Stimulated activated CD8-positive, alpha-beta memory T cell treated with anti-CD3 and anti-CD28 coated beads, Interleukin-15, amount 100 ng/mL, for 1 hour (primary cell): ENCODE results near the gene TAGLN3.
A peak's percentile ranks its signal among the peaks of the same experiment; 100 is the strongest.

ENCODE experiments used
- DNase-seq: peaks from one replicate; pipeline ENCODE4 v3.0.0-alpha.2; 2020; ENCODE audit warnings: low read depth

Gene TAGLN3

DNA sequence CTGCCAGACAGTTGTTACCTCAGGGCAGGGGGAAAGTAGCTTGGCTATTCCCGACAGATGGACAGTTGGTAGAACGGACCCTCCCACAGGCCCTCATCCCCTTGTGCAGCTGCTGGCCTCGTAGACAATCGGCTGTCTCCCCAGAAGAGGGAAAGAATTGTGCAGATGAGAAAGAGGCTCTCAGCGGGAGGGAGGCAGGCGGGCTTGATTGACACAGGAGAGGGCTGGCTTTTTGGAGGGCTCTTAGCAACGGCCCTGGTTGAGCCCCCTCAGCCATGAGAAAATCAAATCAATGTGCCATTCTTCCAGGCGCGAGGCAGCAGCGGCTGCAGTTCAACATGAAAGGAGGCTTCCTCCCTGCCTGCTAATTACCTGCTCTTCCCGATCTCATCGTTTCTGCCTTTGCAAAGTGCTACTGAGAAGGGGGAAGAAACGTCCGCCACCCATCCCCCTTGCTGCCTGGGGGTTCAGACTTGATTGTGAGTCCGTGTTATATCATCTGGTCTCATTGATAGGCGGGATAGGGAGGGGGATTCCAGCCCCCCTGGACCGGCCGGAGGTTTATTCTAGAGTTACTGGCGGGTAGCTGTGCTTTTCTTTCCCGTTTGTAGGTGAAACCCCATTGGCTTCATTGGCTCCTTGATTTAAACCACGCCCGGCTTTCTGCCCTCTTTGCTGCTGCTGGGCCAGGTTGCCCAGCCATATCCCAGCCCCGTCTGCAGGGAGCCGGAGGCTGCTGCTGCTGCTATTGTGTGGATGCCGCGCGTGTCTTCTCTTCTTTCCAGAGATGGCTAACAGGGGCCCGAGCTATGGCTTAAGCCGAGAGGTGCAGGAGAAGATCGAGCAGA, at the start of gene TAGLN3:
TSS of gene TAGLN3 (plus strand) at position 287 of the 848 bp plus-strand sequence. CDS start at position 788, 501 bp downstream.
- no peak for DNase-seq

DNA sequence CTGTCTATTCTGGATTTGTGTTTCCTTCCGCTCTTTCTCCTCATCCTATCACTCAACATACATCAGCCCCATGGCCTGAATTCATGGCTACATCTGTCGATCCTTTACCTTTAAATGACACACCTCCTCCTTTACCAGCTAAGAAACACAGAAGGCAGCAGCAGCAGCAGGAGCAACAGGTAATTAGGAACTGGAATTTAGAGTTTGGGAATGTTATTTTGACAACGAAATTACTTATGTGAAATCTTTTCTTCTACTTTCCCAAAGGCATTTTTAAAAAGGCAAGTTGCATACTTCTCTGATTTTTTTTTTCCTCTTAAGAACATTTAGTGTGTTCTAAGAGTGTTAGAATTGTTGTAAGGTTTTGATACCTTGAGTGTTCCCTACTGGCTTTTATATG, 49.0 kb upstream of the TAGLN3 start:
- DNase-seq = no peak

DNA sequence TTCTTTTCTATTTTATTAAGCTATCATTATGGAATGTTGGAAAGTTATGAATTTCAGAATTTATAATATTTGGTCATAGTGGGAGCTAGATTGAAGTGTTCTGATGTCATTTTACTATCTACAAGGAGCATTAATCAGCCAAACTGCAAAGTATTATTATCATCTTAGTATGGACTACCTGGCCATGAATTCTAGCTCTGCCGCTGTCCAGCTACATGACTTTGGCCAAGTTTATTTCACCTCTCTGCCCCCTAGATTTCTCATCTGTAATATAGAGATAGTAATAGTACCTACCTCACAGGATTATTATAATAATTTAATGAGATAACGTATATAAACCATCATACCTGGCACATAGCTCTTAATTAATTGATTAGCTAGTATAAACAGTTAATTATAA, 47.7 kb upstream of the TAGLN3 start:
- DNase-seq = no peak

DNA sequence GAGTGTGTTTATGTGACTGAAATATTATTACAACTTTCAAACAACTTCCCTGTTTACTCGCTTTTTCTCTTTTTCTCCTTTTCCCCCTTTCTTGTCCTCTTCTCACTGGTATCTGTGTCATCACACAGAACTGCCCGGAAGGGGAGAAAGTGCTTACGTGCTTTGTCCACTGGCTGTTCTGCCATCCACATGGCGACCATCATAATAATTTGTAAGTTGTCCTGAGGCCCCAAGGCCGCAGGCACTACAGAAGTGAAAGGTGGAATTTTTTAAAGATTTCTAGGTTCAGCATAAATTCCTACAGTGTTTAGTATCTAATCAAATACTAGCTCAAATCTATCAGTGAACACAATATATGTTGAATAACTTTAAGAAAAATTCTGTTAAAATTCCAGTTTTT, 46.6 kb upstream of the TAGLN3 start:
- DNase-seq = no peak

DNA sequence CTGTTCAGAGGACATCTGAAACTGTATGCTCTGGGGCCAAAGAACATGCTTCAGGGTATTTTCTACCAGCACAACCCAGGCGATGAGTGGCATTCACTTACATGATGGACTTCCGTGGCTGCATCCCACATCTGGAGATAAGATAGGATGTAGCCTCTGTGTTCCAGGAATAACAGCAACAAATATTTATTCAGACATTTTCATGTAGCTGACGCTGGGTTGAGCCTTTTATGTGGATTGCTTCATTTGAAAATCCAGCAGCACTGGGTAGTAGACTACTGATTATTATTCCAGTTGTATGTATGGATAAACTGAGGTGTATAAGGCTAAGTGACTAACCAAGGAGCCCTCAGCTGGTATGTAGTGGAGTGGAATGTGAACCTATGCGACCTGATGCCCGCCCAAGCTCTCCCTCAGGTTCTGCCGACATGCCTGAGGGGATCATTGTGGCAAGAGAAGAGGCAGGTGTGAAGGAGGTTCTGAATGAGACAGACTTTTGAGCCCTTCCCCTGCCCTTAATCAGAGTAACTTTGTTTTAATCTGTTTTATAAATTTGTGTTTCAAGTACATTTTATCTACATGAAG, 45.8 kb upstream of the TAGLN3 start:
- DNase-seq = no peak

DNA sequence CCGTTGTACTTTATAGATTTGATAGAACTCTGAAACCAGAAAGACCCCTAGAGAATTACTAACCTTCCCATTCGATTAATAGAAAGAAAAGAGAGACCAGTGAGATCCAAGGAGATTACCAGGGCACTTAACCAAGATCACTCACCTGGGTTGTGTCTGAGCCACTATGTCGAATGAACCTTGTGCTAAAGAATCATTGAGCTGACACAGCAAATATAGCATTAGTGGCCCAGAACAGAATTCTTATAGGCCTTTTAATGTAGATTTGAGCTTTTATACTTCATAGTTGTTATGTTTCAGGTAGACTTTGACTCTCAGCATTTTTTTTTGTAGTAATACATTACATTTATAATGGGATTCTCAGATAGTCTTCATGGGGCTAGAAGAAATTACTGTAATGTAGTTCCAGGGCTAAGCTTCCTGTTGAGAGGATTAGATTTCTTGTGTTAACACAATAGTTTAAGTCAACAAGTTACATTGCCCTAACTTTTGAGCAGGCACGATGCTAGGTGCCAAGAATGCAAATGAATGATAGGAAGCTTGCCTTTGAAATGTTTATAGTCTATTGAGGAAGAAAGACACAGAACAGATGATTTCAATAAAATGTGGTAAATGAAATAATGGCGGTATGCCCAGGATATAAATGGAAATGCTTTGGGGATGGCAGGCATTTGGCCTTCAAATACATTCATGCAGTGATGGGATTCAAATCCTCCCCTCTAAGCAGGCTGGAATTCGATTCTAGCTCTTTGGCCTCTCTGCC, 44.3 kb upstream of the TAGLN3 start:
- no peak for DNase-seq

DNA sequence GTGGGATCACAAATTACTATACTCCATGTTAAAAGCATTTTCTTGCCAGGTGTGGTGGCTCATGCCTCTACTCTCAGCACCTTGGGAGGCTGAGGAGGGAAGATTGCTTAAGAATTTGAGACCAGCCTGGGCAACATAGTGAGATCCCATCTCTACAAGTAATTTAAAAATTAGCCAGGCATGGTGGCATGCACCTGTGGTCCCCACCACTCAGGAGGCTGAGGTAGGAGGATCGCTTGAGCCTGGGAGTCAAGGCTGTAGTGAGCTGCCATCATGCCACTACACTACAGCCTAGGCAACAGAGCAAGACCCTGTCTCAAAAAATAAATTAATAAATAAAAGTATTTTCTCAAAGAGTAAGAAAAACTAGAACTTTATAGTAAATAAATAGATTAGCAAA, 42.8 kb upstream of the TAGLN3 start:
- DNase-seq = no peak

DNA sequence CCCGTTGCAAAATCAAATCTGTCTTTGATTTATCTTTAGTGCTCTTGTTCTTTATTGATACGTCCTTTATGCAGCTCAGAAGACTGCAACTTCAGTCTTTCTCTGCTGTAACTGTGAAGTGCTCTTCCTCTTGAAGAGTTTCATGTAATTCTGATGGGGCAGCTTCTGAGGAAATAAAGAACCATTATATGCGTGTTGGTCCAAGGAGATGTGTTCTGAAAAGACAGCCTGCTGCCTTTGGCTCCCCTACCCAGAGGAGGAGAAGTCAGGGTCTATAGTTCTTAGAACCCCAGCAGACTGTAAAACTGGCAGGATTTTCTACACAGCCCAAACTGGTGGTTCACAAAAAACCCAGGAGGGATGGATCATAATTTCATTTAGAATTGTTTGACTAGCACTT, 42.3 kb upstream of the TAGLN3 start:
- DNase-seq = no peak

DNA sequence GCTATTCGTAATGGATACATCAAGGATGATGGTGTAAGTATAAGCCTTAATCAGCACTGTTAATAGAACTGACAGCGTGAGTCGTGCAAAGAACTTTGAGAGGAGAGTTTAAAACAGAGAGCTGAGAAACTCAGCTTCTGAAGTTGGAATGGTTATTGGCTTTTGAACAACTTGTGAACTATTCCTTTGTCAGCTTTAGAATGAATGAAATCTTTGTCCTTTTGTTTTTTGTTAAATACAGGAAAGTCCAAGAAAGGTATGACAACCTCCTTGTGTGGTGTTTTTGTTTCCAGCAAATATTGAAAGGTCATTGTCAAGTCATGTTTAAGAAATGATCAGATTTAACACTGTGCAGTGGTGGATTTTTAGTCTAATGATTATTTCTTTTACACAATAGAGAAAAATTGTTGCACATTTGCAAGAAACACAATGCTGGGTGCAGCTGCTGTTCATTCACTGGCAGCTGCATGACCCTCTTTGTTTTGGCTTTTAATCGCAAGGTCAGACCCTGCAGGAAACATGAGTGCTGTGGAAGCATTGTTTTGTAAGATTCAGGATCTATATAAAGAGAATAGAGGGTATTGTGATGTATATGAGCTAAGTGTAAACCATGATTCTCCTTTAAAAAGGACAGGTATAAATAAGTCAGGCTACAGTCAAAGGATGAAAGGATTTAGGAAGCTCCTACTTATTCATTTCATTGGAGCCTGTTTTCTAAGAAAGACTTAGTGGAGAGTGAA, 41.6 kb upstream of the TAGLN3 start:
- DNase-seq = no peak

DNA sequence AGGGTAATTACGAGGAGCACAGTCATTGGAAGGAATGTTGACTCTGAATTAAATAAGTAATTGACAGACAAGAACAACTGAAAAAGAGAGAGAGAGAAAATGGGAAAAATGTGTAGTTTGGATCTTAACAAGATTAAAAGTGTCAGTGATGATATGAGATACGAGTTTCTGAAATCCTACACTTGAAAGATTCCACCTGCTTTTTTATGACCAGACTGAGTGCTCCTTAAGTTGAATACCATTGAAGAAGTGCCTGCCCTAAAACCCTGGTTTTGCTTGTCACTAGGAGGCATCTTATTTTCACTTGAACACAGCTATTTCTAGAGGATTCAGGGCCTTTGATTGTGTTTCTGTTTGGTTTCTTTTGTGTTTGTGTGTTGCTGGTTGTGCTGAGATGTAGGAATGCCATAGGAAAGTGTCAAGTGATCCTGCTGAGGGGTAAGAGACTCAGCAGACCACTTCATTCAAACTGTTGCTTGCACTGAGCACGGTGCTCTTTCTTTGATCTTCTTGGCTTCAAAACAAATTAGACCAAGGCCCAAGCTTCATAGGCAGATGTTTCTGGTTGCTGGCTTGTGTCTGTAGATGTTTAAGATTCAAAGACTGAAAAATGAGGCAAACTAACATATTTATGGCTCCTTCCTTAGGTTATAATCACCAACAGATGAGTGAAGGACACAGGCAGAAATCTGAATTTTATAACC, 37.1 kb upstream of the TAGLN3 start:
- no peak for DNase-seq

DNA sequence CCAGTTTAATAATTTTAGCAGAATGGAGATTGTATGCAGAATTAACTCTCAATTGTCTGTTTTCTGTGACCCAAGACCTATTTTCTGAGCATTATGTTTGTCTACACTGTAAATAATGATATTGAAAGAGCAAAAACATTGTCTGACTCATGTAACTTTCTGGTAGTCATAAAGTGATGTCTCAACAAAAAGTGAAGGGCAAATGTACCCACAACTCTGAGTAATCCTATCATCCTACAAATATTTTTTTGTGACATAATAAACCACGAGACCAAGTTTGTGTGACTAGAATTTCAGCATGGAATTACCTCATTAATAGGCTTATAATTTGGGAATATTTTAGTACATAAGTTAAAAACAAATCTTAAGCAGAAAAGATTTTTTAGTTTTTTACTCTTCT, 35.3 kb upstream of the TAGLN3 start:
- no peak for DNase-seq

DNA sequence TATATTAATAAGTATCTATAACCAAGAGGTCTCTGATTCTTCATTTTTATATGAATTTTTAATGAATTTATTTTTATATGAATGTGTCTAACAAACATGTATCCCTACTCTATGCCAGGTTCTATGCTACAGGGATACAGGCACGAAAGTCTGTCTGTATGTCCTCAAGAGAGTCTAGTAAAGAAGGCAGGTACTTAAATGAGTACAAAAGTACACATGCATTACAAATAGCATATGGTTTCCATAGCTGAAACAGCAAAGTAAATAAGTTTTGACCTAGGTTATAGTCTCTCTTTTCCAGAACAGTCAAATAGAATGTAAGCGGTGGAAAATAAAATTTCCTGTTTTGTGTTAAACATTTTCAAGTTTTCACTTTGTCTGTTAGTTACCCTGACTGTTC, 33.2 kb upstream of the TAGLN3 start:
- DNase-seq = no peak

DNA sequence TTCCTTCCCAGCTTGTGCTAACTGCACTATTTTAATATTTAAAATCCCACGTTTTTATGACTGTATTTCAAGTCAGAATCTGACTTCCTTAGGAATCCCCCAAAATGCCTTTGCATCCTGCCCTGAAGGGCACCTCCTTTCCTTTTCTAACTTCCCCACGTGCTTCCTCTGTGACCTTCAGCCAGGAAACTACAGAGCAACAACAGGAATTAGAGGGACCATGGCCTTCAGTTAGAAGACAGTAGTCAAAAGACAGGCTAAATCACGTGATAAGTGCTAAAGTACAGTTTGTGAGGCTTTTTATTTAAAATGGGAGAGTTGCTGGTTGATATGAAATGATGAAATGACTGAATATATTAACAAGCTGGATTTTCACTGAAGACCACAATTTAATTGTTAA, 31.7 kb upstream of the TAGLN3 start:
- DNase-seq = no peak

DNA sequence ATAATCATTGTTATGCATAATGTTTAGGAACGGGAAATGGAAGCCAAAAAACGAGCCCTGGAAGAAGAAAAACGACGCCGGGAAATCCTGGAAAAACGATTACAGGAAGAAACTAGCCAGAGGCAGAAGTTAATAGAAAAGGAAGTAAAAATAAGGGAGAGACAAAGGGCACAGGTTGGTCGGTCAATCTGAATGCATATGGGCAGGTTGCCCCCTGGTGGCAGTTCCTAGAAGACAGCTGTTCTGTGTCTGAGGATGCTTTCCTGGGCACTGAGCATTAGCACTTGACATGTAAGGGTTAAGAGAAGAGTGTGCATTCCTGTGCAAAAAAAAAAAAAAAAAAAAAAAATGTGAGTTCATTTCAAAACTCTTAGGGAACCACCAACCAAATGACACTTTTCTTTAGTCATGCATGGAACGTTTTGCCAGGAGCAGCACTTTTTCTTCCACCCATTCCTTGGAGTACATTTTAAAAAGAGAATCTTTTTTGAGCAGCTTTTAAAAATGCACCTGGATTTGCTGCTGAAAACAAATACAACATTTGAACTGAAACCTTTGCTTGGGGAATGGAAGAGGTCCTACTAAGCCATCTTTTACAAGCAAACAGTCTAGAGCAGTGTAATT, 31.0 kb upstream of the TAGLN3 start:
- peak; percentile 72 for DNase-seq

DNA sequence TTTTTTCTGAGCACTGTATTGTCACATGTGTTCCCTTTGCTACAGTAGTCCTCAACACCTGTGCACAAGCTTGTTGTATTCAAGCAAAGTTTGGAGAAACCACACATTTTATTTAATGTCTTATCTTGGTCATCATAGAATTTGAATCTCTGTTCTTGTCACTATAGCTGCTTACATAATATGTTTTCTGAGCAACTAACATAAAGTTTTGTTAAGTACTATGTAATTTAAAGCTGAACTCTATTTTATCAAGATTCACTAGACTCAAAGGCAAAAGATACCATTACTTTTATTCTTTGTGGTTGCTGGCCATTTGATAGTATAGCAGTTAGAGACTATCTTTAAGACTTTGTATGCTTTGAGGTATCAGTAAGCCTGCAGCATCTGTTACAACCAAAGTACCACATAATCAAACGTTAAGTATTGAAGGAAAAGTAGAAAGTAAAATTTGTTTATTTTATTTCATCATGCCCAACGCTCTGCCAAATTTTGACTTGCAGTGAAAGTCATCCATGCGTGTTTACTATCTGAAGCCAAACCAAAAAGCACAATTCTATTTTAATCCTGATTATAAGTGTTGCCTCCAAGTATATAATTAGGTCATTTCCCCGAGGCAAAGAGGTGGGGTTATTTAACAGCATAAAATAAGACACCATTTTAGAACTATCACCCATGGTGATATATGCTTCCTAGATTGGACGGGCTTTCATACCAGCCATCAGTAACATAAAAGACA, 30.2 kb upstream of the TAGLN3 start:
- no peak for DNase-seq

DNA sequence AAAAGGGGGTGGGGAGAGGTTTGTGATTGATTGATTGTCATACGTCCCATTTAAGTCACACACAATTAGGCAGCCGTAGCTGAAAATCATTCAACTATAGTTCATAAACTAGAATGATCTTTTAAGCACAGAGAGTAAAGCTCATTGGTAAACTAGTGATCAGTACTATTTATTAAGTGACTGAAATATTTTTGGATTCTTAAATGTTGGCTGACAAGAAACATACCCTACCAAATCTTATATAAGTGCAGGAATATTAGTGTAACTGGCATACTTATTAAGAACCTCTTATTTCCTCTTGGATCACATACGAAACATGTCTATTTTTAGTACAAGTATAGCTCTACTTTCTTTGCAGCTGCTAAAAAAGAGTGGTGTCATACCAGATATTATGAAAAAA, 28.3 kb upstream of the TAGLN3 start:
- DNase-seq = no peak

DNA sequence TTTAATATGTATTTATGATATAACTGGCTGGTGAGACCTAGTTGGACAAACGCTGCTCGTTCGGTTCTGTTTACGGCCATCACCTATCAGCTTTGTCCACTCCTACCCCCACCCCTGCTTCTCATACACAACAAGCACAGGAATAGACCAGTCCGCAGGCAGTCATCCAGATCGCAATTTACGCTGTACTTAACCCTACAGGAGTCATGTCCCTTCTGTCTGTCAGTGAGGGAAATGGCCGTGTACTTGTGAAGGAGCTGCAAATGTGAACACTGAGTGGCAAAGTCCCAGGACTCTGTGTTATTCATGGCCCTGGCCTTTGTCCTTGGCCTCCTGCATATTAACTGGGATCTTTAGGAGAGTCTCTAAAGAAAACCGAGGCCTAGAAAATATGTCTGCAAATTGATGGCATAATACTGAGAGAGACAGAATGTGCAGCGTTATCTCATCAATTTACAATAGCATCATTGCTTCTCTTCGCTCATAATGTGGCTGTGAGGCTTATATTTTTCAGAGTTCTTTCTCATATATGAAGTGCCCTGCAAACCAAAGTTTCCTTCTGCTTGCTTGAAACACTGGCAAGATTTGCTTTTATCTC, 27.1 kb upstream of the TAGLN3 start:
- no peak for DNase-seq

DNA sequence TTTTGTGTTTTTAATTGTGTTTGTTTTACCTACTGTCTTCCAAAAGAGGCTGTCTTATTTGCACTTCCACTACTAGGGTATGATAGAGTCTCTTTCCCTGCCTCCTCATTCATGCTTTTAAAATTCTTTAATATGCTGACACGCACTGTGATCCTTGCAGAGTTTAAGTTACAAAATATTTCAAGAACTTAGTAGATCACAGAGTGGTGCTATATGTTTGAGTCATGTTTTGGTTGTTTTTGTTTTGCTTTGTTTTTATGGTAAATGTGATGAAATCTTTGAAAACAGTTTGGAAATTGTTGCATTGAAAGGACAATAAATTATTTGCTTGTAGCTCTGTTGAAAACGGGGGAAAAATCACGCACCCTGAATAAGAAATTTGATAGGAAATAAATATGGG, 25.8 kb upstream of the TAGLN3 start:
- DNase-seq = no peak

DNA sequence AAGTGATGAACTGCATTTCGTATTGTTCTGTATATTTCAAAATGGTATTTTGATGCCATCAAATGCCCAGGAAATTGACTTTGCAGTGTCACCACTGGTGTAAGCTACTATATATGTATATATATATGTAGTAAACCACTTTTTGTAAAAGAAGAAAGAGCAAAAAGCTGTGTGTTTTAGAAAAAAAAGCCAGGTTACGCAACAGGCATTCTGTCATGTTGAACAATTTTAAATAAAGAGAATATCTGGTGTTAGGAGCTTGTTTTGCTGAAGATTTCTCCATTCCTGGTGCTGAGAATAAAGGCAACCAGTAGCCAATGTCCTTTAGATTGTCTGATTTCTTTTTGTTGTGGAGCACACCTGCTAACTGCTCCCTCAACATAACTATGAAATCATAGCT, 23.6 kb upstream of the TAGLN3 start:
- DNase-seq = no peak

DNA sequence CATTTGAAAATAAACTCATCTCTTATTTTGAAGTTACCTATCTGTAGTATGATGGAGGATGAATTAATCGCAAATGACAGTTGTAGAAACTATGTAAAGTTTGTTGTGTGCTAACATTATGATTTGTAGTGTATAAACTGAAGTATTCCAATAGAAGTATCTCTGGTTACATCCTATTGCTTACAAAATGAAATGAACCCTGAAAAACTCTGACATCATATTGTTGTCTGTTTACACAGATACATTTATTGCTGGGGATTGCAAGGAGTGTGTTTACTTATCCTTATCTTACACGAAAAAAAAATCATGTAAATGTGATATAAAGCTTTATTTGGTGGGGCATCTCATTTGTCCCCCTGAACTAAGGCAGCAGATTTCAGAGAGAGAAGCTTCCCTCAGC, 22.5 kb upstream of the TAGLN3 start:
- DNase-seq = no peak
